HUES48 (cell line): Measurements from ENCODE around the gene CD300LB.

ENCODE experiments used
- H3K27ac ChIP-seq: one replicate; pipeline ENCODE4 v1.7.0; 2013; ENCODE audit warnings: low read depth, low read length, inconsistent platforms
- H3K27me3 ChIP-seq: 2 replicates; pipeline ENCODE4 v1.6.1; 2013; ENCODE audit warnings: mild to moderate bottlenecking, low read length; ENCODE audit not compliant: control insufficient read depth, insufficient read depth
- H3K36me3 ChIP-seq: 2 replicates; pipeline ENCODE4 v1.6.1; 2013; ENCODE audit warnings: low read length; ENCODE audit not compliant: control insufficient read depth, insufficient read depth
- H3K4me1 ChIP-seq: 2 replicates; pipeline ENCODE4 v1.6.1; 2013; ENCODE audit warnings: mild to moderate bottlenecking, low read length; ENCODE audit not compliant: control insufficient read depth, insufficient read depth
- H3K4me3 ChIP-seq: 2 replicates; pipeline ENCODE4 v1.5.1; 2013; ENCODE audit warnings: mild to moderate bottlenecking, low read depth, low read length
- H3K9ac ChIP-seq: 2 replicates; pipeline ENCODE4 v1.6.1; 2013; ENCODE audit warnings: mild to moderate bottlenecking, low read depth, low read length, moderate library complexity
- H3K9me3 ChIP-seq: 2 replicates; pipeline ENCODE4 v1.6.1; 2013; ENCODE audit warnings: low read length; ENCODE audit not compliant: control insufficient read depth, insufficient read depth

Gene CD300LB

GRCh38 chr17:74472890-74473289 is 58.4 kb downstream of the CD300LB start:
- H3K36me3 ChIP-seq: no peaks in the 10 kb centered on the region
- H3K4me1 ChIP-seq: no peaks in the 10 kb centered on the region
- no peak overlapping the region for H3K4me3 ChIP-seq
- H3K27me3 ChIP-seq: no peaks in the 10 kb centered on the region
- no peak overlapping the region for H3K27ac ChIP-seq
- H3K9me3 ChIP-seq: peaks cover 11% of the 10 kb centered on the region; the same call in 1 of the 2 replicates
- H3K9ac ChIP-seq: no peak overlapping the region

GRCh38 chr17:74471341-74471740 is 59.9 kb downstream of the CD300LB start:
- H3K27me3 ChIP-seq: peaks cover 13% of the 10 kb centered on the region
- peaks cover 6% of the 10 kb centered on the region for H3K4me1 ChIP-seq
- no peaks in the 10 kb centered on the region for H3K36me3 ChIP-seq
- no peak overlapping the region for H3K27ac ChIP-seq
- H3K9me3 ChIP-seq: peaks cover 11% of the 10 kb centered on the region; the same call in 1 of the 2 replicates
- H3K4me3 ChIP-seq: no peak overlapping the region
- no peak overlapping the region for H3K9ac ChIP-seq
